Adrenal gland (tissue), 12 donors: ENCODE measurements around the gene BEND5. TPM values are rescaled to one million over a fixed set of nuclear protein-coding genes. Genes with fewer than 3 reads are reported as not detected.

Source experiments
- DNase-seq, 7 donors: peaks; one replicate each; pipeline ENCODE4 v3.0.0-alpha.2; 2019 to 2020
- H3K27ac ChIP-seq, 5 donors: fragments of 200-600 bp; sonication (generic) in 4 of 5; 1 replicate in 3 of 5; 2 replicates in 2 of 5; pipeline versions ENCODE4 v1.5.1 to v1.8.0; 2016 to 2020; ENCODE audit warnings: mild to moderate bottlenecking in 1 of 5
- H3K27me3 ChIP-seq: fragments of 200-600 bp; 2 replicates; pipeline ENCODE4 v1.8.0; 2021
- H3K36me3 ChIP-seq, 2 donors: fragments of 200-600 bp; replicated peaks in 1 of 2; 1 replicate in 1 of 2; 2 replicates in 1 of 2; pipeline versions ENCODE4 v1.5.1 to v1.8.0; 2018 to 2022
- H3K4me1 ChIP-seq, 2 donors: fragments of 200-600 bp; replicated peaks in 1 of 2; 1 replicate in 1 of 2; 2 replicates in 1 of 2; pipeline versions ENCODE4 v1.5.1 to v1.8.0; 2018 to 2021
- H3K4me3 ChIP-seq, 4 donors: fragments of 200-600 bp; sonication (generic) in 3 of 4; one replicate each; pipeline ENCODE4 v1.5.1; 2016 to 2018
- H3K9me3 ChIP-seq, 3 donors: fragments of 200-600 bp; sonication (generic) in 1 of 3; replicated peaks in 1 of 3; 1 replicate in 2 of 3; 2 replicates in 1 of 3; pipeline versions ENCODE4 v1.5.1 to v1.8.0; 2016 to 2021
- CTCF ChIP-seq, 6 experiments: fragments of 450-650 bp in 4 of 6; fragments of 200-600 bp in 2 of 6; sonication (generic) in 1 of 6; IDR thresholded peaks; 1 replicate in 5 of 6; 2 replicates in 1 of 6; pipeline versions ENCODE4 v1.5.1 to v1.8.0; 2016 to 2021; ENCODE audit warnings: antibody characterized with exemption in 6 of 6, mild to moderate bottlenecking in 2 of 6, moderate library complexity in 1 of 6
- POLR2A ChIP-seq, 2 donors: fragments of 450-650 bp; IDR thresholded peaks; one replicate each; pipeline ENCODE4 v1.6.1; 2017; ENCODE audit warnings: antibody characterized with exemption in 2 of 2, mild to moderate bottlenecking in 2 of 2, moderate library complexity in 1 of 2
- WGBS, 4 donors: extraction: QIAGEN DNeasy Blood & Tissue Kit in 2 of 4; methylation state at CpG; one replicate each; pipeline versions ENCODE4 v1.1.5 to v1.1.7; 2013 to 2017; 5-methylcytosine and 5-hydroxymethylcytosine counted together
- intact Hi-C, 2 donors: fragments of 100-400 bp; cut with DNase I; formaldehyde crosslinking; loops; one replicate each; pipeline versions ENCODE4 v1.14.1 to v1.15.0; 2022 to 2023
- polyA plus RNA-seq, 3 donors: library from polyadenylated mRNA; stranded (reverse); fragments of 200-250 nt in 2 of 3; fragments of 350-450 nt in 1 of 3; fragmentation: Illumina TruSeq in 1 of 3; extraction: RNeasy Lipid Tissue Mini Kit (QIAGEN cat#74804) in 1 of 3; gene quantifications; one replicate each; pipeline ENCODE4 v1.2.3, GENCODE V29; 2013 to 2014
- total RNA-seq, 9 donors: library from RNA; depleted of rRNA in 4 of 9; stranded (reverse); fragments of >200 nt in 4 of 9; fragments of 120-200 nt in 1 of 9; fragmentation: NEBNext Ultra II Directional in 1 of 9; extraction: Animal tissue kit (Norgen Biotek cat#: 25700) in 1 of 9; gene quantifications; one replicate each; pipeline versions ENCODE4 v1.1.0 to v1.2.4, GENCODE V29; 2013 to 2023
- donor health status: healthy with polysubstance abuse.
- donor health status: Bipolar disorder and iron deficiency.
- donor health status: DM: yes; HTN: yes; CAD: no.
- donor health status: DM: no; HTN: no; CAD: no.
- donor health status: DM: no; HTN: no; CAD: no.
- donor health status: DM: yes; HTN: yes; CAD: no.

BEND5 gene
- total and polyA plus RNA-seq, 12 donors = 2.2 to 20.4 (median 8.4) TPM

GRCh38 chr1:48803474-48803873 lies 26.8 kb upstream of the BEND5 start:
- no peak overlapping the region for H3K4me3 ChIP-seq
- no peaks in the 10 kb centered on the region for H3K36me3 ChIP-seq
- DNase-seq = no peak
- peaks cover 3 to 8% of the 10 kb centered on the region in 2 donors for H3K4me1 ChIP-seq
- TF ChIP-seq POLR2A (IDR thresholded peaks at IDR 0.05) = no peak
- TF ChIP-seq CTCF (IDR thresholded peaks at IDR 0.05) = no peak
- no peaks in the 10 kb centered on the region for H3K27me3 ChIP-seq
- no peak overlapping the region for H3K27ac ChIP-seq
- intact Hi-C loops = no loop called here
- no peaks in the 10 kb centered on the region for H3K9me3 ChIP-seq

- intact Hi-C loops = no loop called here
- DNase-seq = no peak
- no peak overlapping the region for H3K4me3 ChIP-seq
- no peak overlapping the region for H3K27ac ChIP-seq
- no peak for TF ChIP-seq POLR2A (IDR thresholded peaks at IDR 0.05)
- TF ChIP-seq CTCF (IDR thresholded peaks at IDR 0.05) = no peak
- H3K4me1 ChIP-seq = no peaks in the 10 kb centered on the region
- no peaks in the 10 kb centered on the region for H3K27me3 ChIP-seq
- 0 to 2% (median 0%) methylated on average over 1 of the region's 1 CpG for WGBS, 4 donors
- H3K9me3 ChIP-seq = no peaks in the 10 kb centered on the region
- H3K36me3 ChIP-seq = no peaks in the 10 kb centered on the region
These were observed 18.1 kb upstream of the BEND5 start for GRCh38 chr1:48794816-48795215.

GRCh38 chr1:48793863-48794262 lies 17.2 kb upstream of the BEND5 start:
- H3K36me3 ChIP-seq = no peaks in the 10 kb centered on the region
- no peaks in the 10 kb centered on the region for H3K9me3 ChIP-seq
- H3K4me3 ChIP-seq = no peak overlapping the region
- intact Hi-C loops = no loop called here
- 53 to 67% (median 59%) methylated on average over 1 of the region's 1 CpG for WGBS, 4 donors
- H3K27me3 ChIP-seq = no peaks in the 10 kb centered on the region
- H3K27ac ChIP-seq = no peak overlapping the region
- no peak for DNase-seq
- TF ChIP-seq CTCF (IDR thresholded peaks at IDR 0.05) = no peak
- TF ChIP-seq POLR2A (IDR thresholded peaks at IDR 0.05) = no peak
- H3K4me1 ChIP-seq = no peaks in the 10 kb centered on the region

GRCh38 chr1:48792961-48793360 lies 16.3 kb upstream of the BEND5 start:
- Histone ChIP-seq H3K9me3 (no peaks in the 10 kb centered on the region), H3K4me1 (no peaks in the 10 kb centered on the region), H3K36me3 (no peaks in the 10 kb centered on the region), H3K27ac (no peak overlapping the region), H3K4me3 (no peak overlapping the region), H3K27me3 (no peaks in the 10 kb centered on the region)
- intact Hi-C loops = no loop called here
- no peak for DNase-seq
- WGBS, 4 donors = 64 to 78% (median 75%) methylated on average over 1 of the region's 1 CpG
- TF ChIP-seq POLR2A (IDR thresholded peaks at IDR 0.05) (no peak), CTCF (IDR thresholded peaks at IDR 0.05) (no peak)
